ENCODE measurements around the gene PSD4. TPM values are rescaled to one million over a fixed set of nuclear protein-coding genes. Genes with fewer than 3 reads are reported as not detected.

Gene PSD4
- total RNA-seq, 1 donor from 2014 or later: 11.2 TPM

GRCh38 chr2:113174376-113174750, 592 bp downstream of the PSD4 start:
- TF ChIP-seq CTCF (IDR thresholded peaks at IDR 0.05): no peak
- Histone ChIP-seq H3K9me3 (no peaks in the 10 kb centered on the region), H3K4me3 (peak overlapping the region in 1 of 2 donors; percentile 44), H3K36me3 (no peaks in the 10 kb centered on the region), H3K4me1 (no peaks in the 10 kb centered on the region), H3K27ac (no peak overlapping the region), H3K27me3 (no peaks in the 10 kb centered on the region)
- DNase-seq (ENCODE audit: low spot score in 2 of 2): no peak
- intact Hi-C loops (cut with DNase I): no loop called here

GRCh38 chr2:113175042-113175628, 1.4 kb downstream of the PSD4 start:
- DNase-seq (ENCODE audit: low spot score in 2 of 2): no peak
- intact Hi-C loops (cut with DNase I): no loop called here
- Histone ChIP-seq H3K36me3 (no peaks in the 10 kb centered on the region), H3K4me3 (peak overlapping the region in 1 of 2 donors; percentile 44), H3K27ac (no peak overlapping the region), H3K9me3 (no peaks in the 10 kb centered on the region), H3K27me3 (no peaks in the 10 kb centered on the region), H3K4me1 (no peaks in the 10 kb centered on the region)
- TF ChIP-seq CTCF (IDR thresholded peaks at IDR 0.05): no peak

- Histone ChIP-seq H3K4me3 (peak overlapping the region in 1 of 2 donors; percentile 19), H3K4me1 (no peaks in the 10 kb centered on the region), H3K36me3 (no peaks in the 10 kb centered on the region), H3K27ac (no peak overlapping the region), H3K27me3 (no peaks in the 10 kb centered on the region), H3K9me3 (no peaks in the 10 kb centered on the region)
- TF ChIP-seq CTCF (IDR thresholded peaks at IDR 0.05): no peak
- no peak for DNase-seq (ENCODE audit: low spot score in 2 of 2)
- intact Hi-C loops (cut with DNase I): no loop called here
Observed at GRCh38 chr2:113175736-113176695, 2.2 kb downstream of the PSD4 start.

GRCh38 chr2:113176696-113177355, 3.1 kb downstream of the PSD4 start:
- Histone ChIP-seq H3K4me1 (no peaks in the 10 kb centered on the region), H3K9me3 (no peaks in the 10 kb centered on the region), H3K36me3 (no peaks in the 10 kb centered on the region), H3K4me3 (no peak overlapping the region), H3K27ac (no peak overlapping the region), H3K27me3 (no peaks in the 10 kb centered on the region)
- intact Hi-C loops (cut with DNase I): no loop called here
- TF ChIP-seq CTCF (IDR thresholded peaks at IDR 0.05): no peak
- DNase-seq (ENCODE audit: low spot score in 2 of 2): no peak

- Histone ChIP-seq H3K27me3 (no peaks in the 10 kb centered on the region), H3K4me1 (no peaks in the 10 kb centered on the region), H3K27ac (no peak overlapping the region), H3K9me3 (no peaks in the 10 kb centered on the region), H3K4me3 (no peak overlapping the region), H3K36me3 (no peaks in the 10 kb centered on the region)
- TF ChIP-seq CTCF (IDR thresholded peaks at IDR 0.05): no peak
- intact Hi-C loops (cut with DNase I): no loop called here
- DNase-seq (ENCODE audit: low spot score in 2 of 2): no peak
Observed at GRCh38 chr2:113178069-113178746, 4.4 kb downstream of the PSD4 start.
